Measurements from ENCODE around the gene ARHGAP15.

ARHGAP15 gene

GRCh38 chr2:143333168-143333791 lies 204.1 kb downstream of the ARHGAP15 start:
- H3K27me3 ChIP-seq (ENCODE audit: control insufficient read depth, low read length) = no peaks in the 10 kb centered on the region
- TF ChIP-seq EZH2phosphoT487 (IDR thresholded peaks at IDR 0.05; ENCODE audit: borderline replicate concordance, low read length) (no peak), CTCF (IDR thresholded peaks at IDR 0.05; ENCODE audit: low read depth, low read length, poor library complexity, severe bottlenecking) (no peak)
- no peaks in the 10 kb centered on the region for H3K36me3 ChIP-seq (ENCODE audit: control insufficient read depth, low read length)
- H3K4me3 ChIP-seq (ENCODE audit: low read length) = no peak overlapping the region
- H3F3A ChIP-seq (ENCODE audit: control insufficient read depth, insufficient read depth) = no peaks in the 10 kb centered on the region
- no peaks in the 10 kb centered on the region for H3K9me2 ChIP-seq (replicated peaks; ENCODE audit: control insufficient read depth, low read length)
- no peak overlapping the region for H3K27ac ChIP-seq (ENCODE audit: low read depth, low read length)
- H3K79me2 ChIP-seq (ENCODE audit: control insufficient read depth, low read length) = no peaks in the 10 kb centered on the region
- H3K4me1 ChIP-seq (ENCODE audit: control insufficient read depth, low read length) = no peaks in the 10 kb centered on the region
- H3K9me3 ChIP-seq (ENCODE audit: control insufficient read depth, insufficient read depth, low read length) = no peaks in the 10 kb centered on the region
- no peaks in the 10 kb centered on the region for H4K20me1 ChIP-seq (ENCODE audit: control insufficient read depth, insufficient read depth, low read depth, low read length)
- H3K4me2 ChIP-seq (ENCODE audit: low read length) = no peak overlapping the region

- Histone ChIP-seq H3K4me3 (ENCODE audit: low read length) (no peak overlapping the region), H4K20me1 (ENCODE audit: control insufficient read depth, insufficient read depth, low read depth, low read length) (no peaks in the 10 kb centered on the region), H3K27me3 (ENCODE audit: control insufficient read depth, low read length) (no peaks in the 10 kb centered on the region), H3K4me2 (ENCODE audit: low read length) (no peak overlapping the region), H3K27ac (ENCODE audit: low read depth, low read length) (no peak overlapping the region), H3K36me3 (ENCODE audit: control insufficient read depth, low read length) (no peaks in the 10 kb centered on the region), H3K4me1 (ENCODE audit: control insufficient read depth, low read length) (no peaks in the 10 kb centered on the region), H3K9me2 (replicated peaks; ENCODE audit: control insufficient read depth, low read length) (no peaks in the 10 kb centered on the region), H3K9me3 (ENCODE audit: control insufficient read depth, insufficient read depth, low read length) (no peaks in the 10 kb centered on the region), H3K79me2 (ENCODE audit: control insufficient read depth, low read length) (no peaks in the 10 kb centered on the region), H3F3A (ENCODE audit: control insufficient read depth, insufficient read depth) (no peaks in the 10 kb centered on the region)
- no peak for TF ChIP-seq CTCF (IDR thresholded peaks at IDR 0.05; ENCODE audit: low read depth, low read length, poor library complexity, severe bottlenecking)
- no peak for TF ChIP-seq EZH2phosphoT487 (IDR thresholded peaks at IDR 0.05; ENCODE audit: borderline replicate concordance, low read length)
Observed at GRCh38 chr2:143333847-143334246, 204.6 kb downstream of the ARHGAP15 start.

GRCh38 chr2:143334837-143335236 lies 205.6 kb downstream of the ARHGAP15 start:
- H3K9me2 ChIP-seq (replicated peaks; ENCODE audit: control insufficient read depth, low read length) = no peaks in the 10 kb centered on the region
- no peaks in the 10 kb centered on the region for H3K4me1 ChIP-seq (ENCODE audit: control insufficient read depth, low read length)
- H3K36me3 ChIP-seq (ENCODE audit: control insufficient read depth, low read length) = no peaks in the 10 kb centered on the region
- no peaks in the 10 kb centered on the region for H3F3A ChIP-seq (ENCODE audit: control insufficient read depth, insufficient read depth)
- no peak overlapping the region for H3K4me2 ChIP-seq (ENCODE audit: low read length)
- no peaks in the 10 kb centered on the region for H4K20me1 ChIP-seq (ENCODE audit: control insufficient read depth, insufficient read depth, low read depth, low read length)
- no peak overlapping the region for H3K4me3 ChIP-seq (ENCODE audit: low read length)
- no peaks in the 10 kb centered on the region for H3K9me3 ChIP-seq (ENCODE audit: control insufficient read depth, insufficient read depth, low read length)
- H3K27ac ChIP-seq (ENCODE audit: low read depth, low read length) = no peak overlapping the region
- no peaks in the 10 kb centered on the region for H3K79me2 ChIP-seq (ENCODE audit: control insufficient read depth, low read length)
- TF ChIP-seq CTCF (IDR thresholded peaks at IDR 0.05; ENCODE audit: low read depth, low read length, poor library complexity, severe bottlenecking) = no peak
- no peak for TF ChIP-seq EZH2phosphoT487 (IDR thresholded peaks at IDR 0.05; ENCODE audit: borderline replicate concordance, low read length)
- H3K27me3 ChIP-seq (ENCODE audit: control insufficient read depth, low read length) = no peaks in the 10 kb centered on the region
